IPS-18a (cell line): ENCODE measurements around the gene ZNF296.

ENCODE experiments used
- H3K27ac ChIP-seq: one replicate; pipeline ENCODE4 v1.5.1; 2013; ENCODE audit warnings: low read length
- H3K27me3 ChIP-seq: one replicate; pipeline ENCODE4 v1.6.1; 2013; ENCODE audit warnings: mild to moderate bottlenecking, low read length; ENCODE audit not compliant: control insufficient read depth, insufficient read depth
- H3K36me3 ChIP-seq: one replicate; pipeline ENCODE4 v1.6.1; 2013; ENCODE audit warnings: low read depth, low read length; ENCODE audit not compliant: control insufficient read depth
- H3K4me1 ChIP-seq: one replicate; pipeline ENCODE4 v1.6.1; 2013; ENCODE audit warnings: low read depth, low read length; ENCODE audit not compliant: control insufficient read depth
- H3K4me3 ChIP-seq: one replicate; pipeline ENCODE4 v1.5.1; 2013; ENCODE audit warnings: low read length
- H3K9ac ChIP-seq: one replicate; pipeline ENCODE4 v1.6.1; 2013; ENCODE audit warnings: mild to moderate bottlenecking, low read length, moderate library complexity
- H3K9me3 ChIP-seq: one replicate; pipeline ENCODE4 v1.6.1; 2013; ENCODE audit warnings: low read depth, low read length; ENCODE audit not compliant: control insufficient read depth

The ZNF296 gene

GRCh38 chr19:45063851-45064801 lies 12.2 kb downstream of the ZNF296 start:
- no peaks in the 10 kb centered on the region for H3K4me1 ChIP-seq
- H3K36me3 ChIP-seq, result peaks cover 37% of the 10 kb centered on the region
- no peak overlapping the region for H3K9ac ChIP-seq
- no peaks in the 10 kb centered on the region for H3K27me3 ChIP-seq
- H3K4me3 ChIP-seq, result no peak overlapping the region
- no peak overlapping the region for H3K27ac ChIP-seq
- no peaks in the 10 kb centered on the region for H3K9me3 ChIP-seq

- Histone ChIP-seq H3K27ac (no peak overlapping the region), H3K27me3 (no peaks in the 10 kb centered on the region), H3K9ac (no peak overlapping the region), H3K9me3 (no peaks in the 10 kb centered on the region), H3K4me1 (no peaks in the 10 kb centered on the region), H3K4me3 (no peak overlapping the region), H3K36me3 (peaks cover 53% of the 10 kb centered on the region)
These were observed 14.3 kb downstream of the ZNF296 start for GRCh38 chr19:45061965-45062364.

- no peak overlapping the region for H3K9ac ChIP-seq
- no peaks in the 10 kb centered on the region for H3K4me1 ChIP-seq
- H3K36me3 ChIP-seq, result peaks cover 65% of the 10 kb centered on the region
- no peaks in the 10 kb centered on the region for H3K9me3 ChIP-seq
- no peak overlapping the region for H3K27ac ChIP-seq
- no peaks in the 10 kb centered on the region for H3K27me3 ChIP-seq
- H3K4me3 ChIP-seq, result no peak overlapping the region
These were observed 16.9 kb downstream of the ZNF296 start for GRCh38 chr19:45059258-45059965.

GRCh38 chr19:45058622-45059159 lies 17.6 kb downstream of the ZNF296 start:
- Histone ChIP-seq H3K9ac (no peak overlapping the region), H3K27me3 (no peaks in the 10 kb centered on the region), H3K36me3 (peaks cover 72% of the 10 kb centered on the region), H3K4me3 (no peak overlapping the region), H3K9me3 (no peaks in the 10 kb centered on the region), H3K27ac (no peak overlapping the region), H3K4me1 (no peaks in the 10 kb centered on the region)

DNA sequence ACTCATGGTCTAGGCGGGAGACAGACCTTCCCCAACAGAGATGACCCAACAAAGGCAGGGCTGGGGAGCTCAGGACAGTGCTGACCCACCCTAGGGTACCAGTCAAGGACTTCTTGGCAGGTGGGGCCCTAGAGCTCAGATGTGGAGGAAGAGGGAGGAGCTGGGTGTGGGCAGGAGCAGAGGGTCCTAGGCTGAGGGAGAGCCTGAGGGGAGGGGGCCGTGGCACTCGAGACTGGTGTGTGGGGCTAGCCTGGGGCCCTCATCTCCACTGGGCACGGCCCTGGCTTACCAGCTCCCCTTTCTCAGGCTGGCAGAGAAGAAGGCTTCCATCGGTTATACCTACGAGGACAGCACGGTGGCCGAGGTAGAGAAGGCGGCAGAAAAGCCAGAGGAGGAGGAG lies 18.8 kb downstream of the ZNF296 start:
- H3K9me3 ChIP-seq, result no peaks in the 10 kb centered on the region
- no peak overlapping the region for H3K9ac ChIP-seq
- no peaks in the 10 kb centered on the region for H3K27me3 ChIP-seq
- peaks cover 72% of the 10 kb centered on the region for H3K36me3 ChIP-seq
- no peak overlapping the region for H3K4me3 ChIP-seq
- no peaks in the 10 kb centered on the region for H3K4me1 ChIP-seq
- H3K27ac ChIP-seq, result no peak overlapping the region

DNA sequence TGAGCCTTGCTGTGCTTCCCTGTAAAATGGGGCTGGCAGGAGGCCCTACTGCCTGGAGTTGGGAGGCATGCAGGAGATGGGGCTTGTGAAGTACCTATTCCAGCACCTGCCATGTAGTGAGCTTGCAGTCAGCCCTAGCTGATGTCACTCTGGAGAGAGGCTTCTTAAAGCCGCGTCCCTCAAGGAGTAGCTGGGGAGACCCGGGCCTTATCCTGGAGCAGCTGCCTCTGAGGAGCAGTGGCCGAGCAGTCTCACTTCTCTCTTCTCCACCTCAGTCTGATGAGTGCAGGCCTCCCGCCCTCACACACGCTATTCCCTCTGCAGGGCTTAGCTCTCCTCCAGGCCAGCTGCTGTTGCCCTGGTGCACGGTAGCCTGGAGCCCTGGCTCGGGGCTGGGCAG lies 19.4 kb downstream of the ZNF296 start:
- Histone ChIP-seq H3K27me3 (no peaks in the 10 kb centered on the region), H3K9ac (no peak overlapping the region), H3K36me3 (peaks cover 68% of the 10 kb centered on the region), H3K4me3 (no peak overlapping the region), H3K4me1 (no peaks in the 10 kb centered on the region), H3K27ac (no peak overlapping the region), H3K9me3 (no peaks in the 10 kb centered on the region)

- Histone ChIP-seq H3K9ac (no peak overlapping the region), H3K4me1 (no peaks in the 10 kb centered on the region), H3K27ac (no peak overlapping the region), H3K9me3 (no peaks in the 10 kb centered on the region), H3K27me3 (no peaks in the 10 kb centered on the region), H3K36me3 (peaks cover 28% of the 10 kb centered on the region), H3K4me3 (no peak overlapping the region)
These were observed 24.2 kb downstream of the ZNF296 start for GRCh38 chr19:45051929-45052579.

- H3K27ac ChIP-seq, result no peak overlapping the region
- no peaks in the 10 kb centered on the region for H3K9me3 ChIP-seq
- peaks cover 33% of the 10 kb centered on the region for H3K36me3 ChIP-seq
- H3K4me1 ChIP-seq, result no peaks in the 10 kb centered on the region
- no peak overlapping the region for H3K9ac ChIP-seq
- no peak overlapping the region for H3K4me3 ChIP-seq
- no peaks in the 10 kb centered on the region for H3K27me3 ChIP-seq
These were observed 26.2 kb downstream of the ZNF296 start for GRCh38 chr19:45050036-45050435.

DNA sequence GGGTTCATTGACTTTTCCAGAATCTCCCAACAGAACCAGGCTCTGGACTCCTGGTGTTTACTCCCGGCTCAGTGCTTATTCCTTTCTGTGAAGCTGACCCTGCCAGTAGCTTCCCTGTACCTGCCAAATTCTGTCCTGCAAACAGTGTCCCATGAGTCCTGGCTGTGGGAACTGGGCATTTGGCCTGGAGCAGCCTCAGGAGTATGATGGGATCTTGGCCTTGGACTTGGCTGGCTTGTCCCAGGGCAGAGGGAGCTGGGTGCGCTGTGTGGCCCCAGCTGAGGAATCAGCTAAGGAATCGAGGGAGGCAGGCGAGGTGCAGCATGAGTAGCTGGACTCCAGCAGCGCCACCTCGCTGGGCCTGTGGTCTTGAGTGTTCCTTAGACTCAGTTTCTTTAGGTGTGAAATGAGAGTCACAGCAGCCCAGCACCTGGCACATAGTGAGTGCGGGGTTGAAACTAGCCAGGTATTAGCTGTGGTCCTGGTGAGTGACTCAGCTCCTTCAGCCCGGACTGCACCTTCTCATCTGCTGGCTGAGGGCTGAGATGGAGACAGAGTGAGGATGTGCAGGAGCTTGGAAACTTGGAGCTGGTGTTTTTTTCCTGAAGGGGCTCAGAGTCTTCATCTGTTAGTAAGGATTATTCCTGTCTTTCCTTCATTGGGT lies 27.1 kb downstream of the ZNF296 start:
- peaks cover 33% of the 10 kb centered on the region for H3K36me3 ChIP-seq
- H3K9me3 ChIP-seq, result no peaks in the 10 kb centered on the region
- H3K9ac ChIP-seq, result no peak overlapping the region
- H3K4me1 ChIP-seq, result no peaks in the 10 kb centered on the region
- H3K27ac ChIP-seq, result no peak overlapping the region
- no peaks in the 10 kb centered on the region for H3K27me3 ChIP-seq
- no peak overlapping the region for H3K4me3 ChIP-seq

GRCh38 chr19:45047188-45047797 lies 29.0 kb downstream of the ZNF296 start:
- Histone ChIP-seq H3K9me3 (no peaks in the 10 kb centered on the region), H3K4me1 (no peaks in the 10 kb centered on the region), H3K27me3 (no peaks in the 10 kb centered on the region), H3K36me3 (peaks cover 42% of the 10 kb centered on the region), H3K27ac (no peak overlapping the region), H3K4me3 (no peak overlapping the region), H3K9ac (no peak overlapping the region)
